ENCODE measurements around the gene GOT1. TPM values are rescaled to one million over a fixed set of nuclear protein-coding genes. Genes with fewer than 3 reads are reported as not detected.

Gene GOT1
- total RNA-seq, 4 donors from 2014 or later = 19.3 to 57.3 (median 36.7) TPM

GRCh38 chr10:99461230-99461629 lies 30.8 kb upstream of the GOT1 start:
- intact Hi-C loops (cut with DNase I) = no loop called here
- TF ChIP-seq POLR2A (IDR thresholded peaks at IDR 0.05) = no peak
- TF ChIP-seq, protein P1, sequence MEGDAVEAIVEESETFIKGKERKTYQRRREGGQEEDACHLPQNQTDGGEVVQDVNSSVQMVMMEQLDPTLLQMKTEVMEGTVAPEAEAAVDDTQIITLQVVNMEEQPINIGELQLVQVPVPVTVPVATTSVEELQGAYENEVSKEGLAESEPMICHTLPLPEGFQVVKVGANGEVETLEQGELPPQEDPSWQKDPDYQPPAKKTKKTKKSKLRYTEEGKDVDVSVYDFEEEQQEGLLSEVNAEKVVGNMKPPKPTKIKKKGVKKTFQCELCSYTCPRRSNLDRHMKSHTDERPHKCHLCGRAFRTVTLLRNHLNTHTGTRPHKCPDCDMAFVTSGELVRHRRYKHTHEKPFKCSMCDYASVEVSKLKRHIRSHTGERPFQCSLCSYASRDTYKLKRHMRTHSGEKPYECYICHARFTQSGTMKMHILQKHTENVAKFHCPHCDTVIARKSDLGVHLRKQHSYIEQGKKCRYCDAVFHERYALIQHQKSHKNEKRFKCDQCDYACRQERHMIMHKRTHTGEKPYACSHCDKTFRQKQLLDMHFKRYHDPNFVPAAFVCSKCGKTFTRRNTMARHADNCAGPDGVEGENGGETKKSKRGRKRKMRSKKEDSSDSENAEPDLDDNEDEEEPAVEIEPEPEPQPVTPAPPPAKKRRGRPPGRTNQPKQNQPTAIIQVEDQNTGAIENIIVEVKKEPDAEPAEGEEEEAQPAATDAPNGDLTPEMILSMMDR (IDR thresholded peaks at IDR 0.05) = no peak
- Histone ChIP-seq H3K4me3 (replicated peaks in 1 of 3) (no peak overlapping the region), H3K36me3 (no peaks in the 10 kb centered on the region), H3K27me3 (no peaks in the 10 kb centered on the region), H3K27ac (no peak overlapping the region), H3K9me3 (no peaks in the 10 kb centered on the region), H3K4me1 (no peaks in the 10 kb centered on the region)
- WGBS, 2 donors = 95 to 100% methylated on average over 2 of the region's 2 CpGs
- DNase-seq = no peak

DNA sequence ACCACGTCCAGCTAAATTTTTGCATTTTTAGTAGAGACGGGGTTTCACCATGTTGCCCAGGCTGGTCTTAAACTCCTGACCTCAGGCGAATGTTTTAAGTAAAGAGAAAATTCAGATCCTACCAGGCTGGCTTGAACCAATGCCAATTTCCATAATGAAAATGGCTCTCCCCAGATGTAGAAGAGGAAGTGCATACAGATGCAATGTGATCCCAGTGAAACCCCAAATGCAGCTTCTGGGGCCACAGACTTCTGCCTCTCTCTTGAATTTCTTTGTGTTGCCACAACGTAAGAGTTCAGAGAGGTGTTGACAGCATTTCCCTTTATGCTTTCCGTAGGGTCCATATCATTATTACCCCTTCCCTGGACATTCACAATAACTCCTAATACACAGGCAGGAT lies 29.6 kb upstream of the GOT1 start:
- TF ChIP-seq, protein P1 (IDR thresholded peaks at IDR 0.05) = no peak
- no peak for TF ChIP-seq POLR2A (IDR thresholded peaks at IDR 0.05)
- Histone ChIP-seq H3K4me1 (no peaks in the 10 kb centered on the region), H3K4me3 (replicated peaks in 1 of 3) (no peak overlapping the region), H3K9me3 (no peaks in the 10 kb centered on the region), H3K27ac (no peak overlapping the region), H3K27me3 (no peaks in the 10 kb centered on the region), H3K36me3 (no peaks in the 10 kb centered on the region)
- intact Hi-C loops (cut with DNase I) = no loop called here
- no peak for DNase-seq
- 75 to 84% methylated on average over 5 of the region's 5 CpGs for WGBS, 2 donors

DNA sequence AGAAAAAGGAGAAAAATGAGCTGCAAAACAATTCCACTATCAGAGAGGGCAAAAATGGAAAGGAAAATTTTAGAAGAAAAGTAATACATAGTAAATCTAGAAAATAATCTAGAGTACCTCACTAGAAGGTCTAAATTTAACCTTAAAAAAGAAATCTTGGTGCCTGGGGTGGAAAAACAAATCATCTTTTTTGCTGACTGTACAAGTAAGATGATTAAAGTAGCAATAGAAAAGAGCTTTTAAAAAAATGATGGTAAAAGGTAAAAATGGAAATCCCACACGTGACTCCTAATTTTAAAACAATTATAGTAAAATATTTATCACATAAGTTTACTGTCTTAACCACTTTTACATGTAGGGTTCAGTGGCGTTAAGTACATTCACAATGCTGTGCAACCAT lies 28.8 kb upstream of the GOT1 start:
- H3K27me3 ChIP-seq = no peaks in the 10 kb centered on the region
- intact Hi-C loops (cut with DNase I) = no loop called here
- 85 to 87% methylated on average over 2 of the region's 2 CpGs for WGBS, 2 donors
- no peak overlapping the region for H3K27ac ChIP-seq
- H3K4me1 ChIP-seq = no peaks in the 10 kb centered on the region
- H3K9me3 ChIP-seq = no peaks in the 10 kb centered on the region
- no peaks in the 10 kb centered on the region for H3K36me3 ChIP-seq
- no peak overlapping the region for H3K4me3 ChIP-seq (replicated peaks in 1 of 3)
- TF ChIP-seq, protein P1 (IDR thresholded peaks at IDR 0.05) = no peak
- no peak for TF ChIP-seq POLR2A (IDR thresholded peaks at IDR 0.05)
- no peak for DNase-seq

DNA sequence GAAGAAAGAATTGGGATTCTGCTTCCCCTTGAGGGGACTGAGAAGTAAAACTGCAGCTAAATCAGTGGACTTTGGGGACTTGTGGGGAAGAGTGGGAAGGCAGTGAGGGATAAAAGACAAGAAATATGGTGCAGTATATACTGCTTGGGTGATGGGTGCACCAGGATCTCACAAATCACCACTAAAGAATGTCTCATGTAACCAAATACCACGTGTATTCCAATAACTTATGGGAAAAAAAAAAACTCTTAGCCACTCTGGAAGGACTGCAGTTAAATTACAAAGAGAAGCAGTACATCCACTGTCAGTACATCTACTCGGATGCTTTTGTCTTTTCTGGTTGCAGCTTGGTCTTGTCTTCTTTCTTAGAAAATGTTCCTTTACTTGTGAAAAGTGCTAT lies 27.4 kb upstream of the GOT1 start:
- Histone ChIP-seq H3K4me3 (replicated peaks in 1 of 3) (no peak overlapping the region), H3K27me3 (no peaks in the 10 kb centered on the region), H3K4me1 (no peaks in the 10 kb centered on the region), H3K36me3 (no peaks in the 10 kb centered on the region), H3K9me3 (no peaks in the 10 kb centered on the region), H3K27ac (no peak overlapping the region)
- no peak for TF ChIP-seq POLR2A (IDR thresholded peaks at IDR 0.05)
- TF ChIP-seq, protein P1 (IDR thresholded peaks at IDR 0.05) = no peak
- WGBS, 2 donors = 51 to 56% methylated on average over 2 of the region's 2 CpGs
- no peak for DNase-seq
- intact Hi-C loops (cut with DNase I) = no loop called here

DNA sequence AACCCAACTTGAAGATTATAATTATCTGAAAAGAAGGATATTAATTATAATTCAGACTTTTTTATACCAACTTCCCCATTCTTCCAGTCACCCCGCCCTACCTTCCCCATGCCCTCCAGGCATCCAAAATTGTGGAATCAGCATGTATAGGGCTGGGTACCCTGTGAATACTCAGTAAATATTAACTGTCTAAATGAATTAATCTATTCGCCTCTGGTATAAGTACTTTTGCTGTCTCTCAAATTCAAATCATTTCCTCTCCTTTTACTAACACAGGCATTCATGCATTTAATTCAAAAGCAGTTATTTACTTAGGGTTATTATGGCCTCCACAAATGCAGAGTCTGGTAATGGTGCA lies 26.5 kb upstream of the GOT1 start:
- DNase-seq = no peak
- Histone ChIP-seq H3K27ac (no peak overlapping the region), H3K27me3 (no peaks in the 10 kb centered on the region), H3K4me1 (no peaks in the 10 kb centered on the region), H3K9me3 (no peaks in the 10 kb centered on the region), H3K36me3 (no peaks in the 10 kb centered on the region), H3K4me3 (replicated peaks in 1 of 3) (no peak overlapping the region)
- 87 to 89% methylated on average over 2 of the region's 2 CpGs for WGBS, 2 donors
- intact Hi-C loops (cut with DNase I) = no loop called here
- TF ChIP-seq, protein P1 (IDR thresholded peaks at IDR 0.05) = no peak
- TF ChIP-seq POLR2A (IDR thresholded peaks at IDR 0.05) = no peak
